HG03280 (cell line): Measurements from ENCODE around the gene HNRNPLL.
"Not testable (repeated sequence)": the region's sequence is repeated elsewhere in the genome, so short reads cannot be mapped to it uniquely, and the experiment has no call there.

Experiments used
- ATAC-seq: cut with Tn5 transposase; IDR thresholded peaks from one replicate; pipeline ENCODE4 v1.9.1; 2021; ENCODE audit warnings: mild to moderate bottlenecking, moderate library complexity; ENCODE audit not compliant: unreplicated experiment

The HNRNPLL gene

DNA sequence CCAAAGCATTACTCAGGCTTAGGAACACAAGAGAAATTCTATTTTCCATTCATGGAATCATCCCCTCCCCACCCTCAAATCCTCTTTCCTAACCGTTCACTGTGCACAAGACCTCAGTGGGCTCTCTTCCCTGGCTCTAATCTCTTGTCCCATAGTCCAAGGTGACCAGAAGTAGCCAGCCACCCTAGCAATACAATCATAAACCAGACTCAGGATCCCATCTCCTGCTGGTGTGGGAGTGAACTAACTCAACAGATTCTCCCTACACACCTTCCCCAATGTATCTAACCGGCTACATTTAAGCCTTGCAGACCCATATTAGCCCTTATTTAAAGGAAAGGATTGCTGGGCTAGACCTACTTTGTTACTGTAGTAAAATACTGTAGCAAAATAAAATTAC, 45.5 kb downstream of the HNRNPLL start:
- ATAC-seq: no peak

DNA sequence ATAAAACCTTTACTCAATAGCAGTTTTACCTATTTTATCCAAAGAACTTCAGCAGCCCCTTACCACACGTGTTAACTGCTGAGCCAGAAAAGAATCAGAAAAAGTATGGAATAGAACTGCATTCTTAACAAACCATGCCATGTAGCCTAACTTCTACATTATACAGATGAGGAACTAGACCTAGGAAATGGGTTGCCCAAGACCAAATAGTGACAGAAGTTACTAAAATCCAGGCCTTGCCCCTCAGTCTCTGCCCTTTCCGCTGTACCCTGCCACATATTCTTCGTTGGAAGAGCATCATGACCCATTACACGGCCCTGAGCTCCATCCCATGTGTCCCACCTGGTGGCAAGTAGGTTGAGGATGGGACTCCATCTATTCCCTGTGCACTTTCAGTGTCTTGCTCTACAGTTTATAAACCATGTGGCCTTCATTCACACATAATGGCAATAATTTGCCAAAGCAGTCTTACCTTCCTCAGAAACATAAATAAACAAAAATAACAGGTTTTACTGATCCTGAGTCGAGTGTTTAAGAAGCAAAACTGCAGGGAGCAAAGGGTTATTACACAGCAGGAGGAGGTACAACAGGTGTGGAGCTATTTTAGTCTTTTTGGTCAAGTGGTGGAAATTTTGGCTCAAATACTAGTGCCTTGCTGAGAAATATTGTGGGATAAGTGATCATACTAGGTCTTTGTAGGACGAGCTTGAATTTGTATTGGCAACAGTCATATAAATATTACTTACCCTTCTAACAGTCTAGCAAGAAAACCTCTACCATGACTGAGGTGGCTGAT, 46.5 kb downstream of the HNRNPLL start:
- ATAC-seq: no peak

GRCh38 chr2:38554973-38555595, 47.6 kb downstream of the HNRNPLL start:
- ATAC-seq: no peak

GRCh38 chr2:38553554-38553953, 49.2 kb downstream of the HNRNPLL start:
- ATAC-seq: no peak

- no peak for ATAC-seq
These were observed 50.5 kb downstream of the HNRNPLL start for GRCh38 chr2:38552259-38552658.

GRCh38 chr2:38551746-38552145, 51.0 kb downstream of the HNRNPLL start:
- ATAC-seq: no peak

GRCh38 chr2:38551171-38551570, 51.6 kb downstream of the HNRNPLL start:
- no peak for ATAC-seq

- ATAC-seq: no peak
These were observed 52.9 kb downstream of the HNRNPLL start for GRCh38 chr2:38549851-38550250.

- ATAC-seq: no peak
These were observed 53.5 kb downstream of the HNRNPLL start for GRCh38 chr2:38549071-38549704.

GRCh38 chr2:38547791-38548190, 54.9 kb downstream of the HNRNPLL start:
- no peak for ATAC-seq

DNA sequence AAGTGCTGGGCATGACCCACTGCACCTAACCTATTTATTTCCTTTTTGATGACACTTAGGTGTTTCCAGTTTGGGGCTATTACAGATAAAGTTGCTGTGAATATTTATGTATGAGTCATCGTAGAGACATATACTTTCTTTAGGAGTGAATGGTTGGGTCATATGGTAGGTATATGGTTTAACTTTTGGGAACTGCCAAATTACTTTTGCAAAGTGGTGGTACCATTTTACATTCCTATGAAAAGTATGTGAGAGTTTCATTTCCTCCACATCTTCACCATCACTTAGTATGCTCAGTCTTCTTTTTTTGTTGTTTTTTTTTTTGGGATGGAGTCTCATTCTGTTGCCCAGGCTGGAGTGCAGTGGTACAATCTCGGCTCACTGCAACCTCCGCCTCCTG, 56.1 kb downstream of the HNRNPLL start:
- ATAC-seq: no peak

DNA sequence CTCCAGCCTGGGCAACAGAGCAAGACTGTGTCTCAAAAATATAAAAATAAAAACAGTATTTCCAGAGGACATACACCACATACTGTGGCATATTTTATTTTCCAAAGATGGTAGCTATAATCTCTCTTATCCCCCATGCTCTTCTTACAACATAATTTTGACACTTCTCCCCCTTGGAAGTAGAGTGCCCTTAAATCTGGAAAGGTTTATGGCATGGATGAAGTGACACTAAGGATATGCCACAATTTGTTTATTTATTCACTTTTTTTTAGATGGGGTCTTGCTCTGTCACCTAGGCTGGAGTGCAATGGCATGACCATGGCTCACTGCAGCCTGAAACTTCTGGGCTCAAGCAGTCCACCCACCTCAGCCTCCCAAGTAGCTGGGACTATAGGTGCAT, 56.7 kb downstream of the HNRNPLL start:
- no peak for ATAC-seq

DNA sequence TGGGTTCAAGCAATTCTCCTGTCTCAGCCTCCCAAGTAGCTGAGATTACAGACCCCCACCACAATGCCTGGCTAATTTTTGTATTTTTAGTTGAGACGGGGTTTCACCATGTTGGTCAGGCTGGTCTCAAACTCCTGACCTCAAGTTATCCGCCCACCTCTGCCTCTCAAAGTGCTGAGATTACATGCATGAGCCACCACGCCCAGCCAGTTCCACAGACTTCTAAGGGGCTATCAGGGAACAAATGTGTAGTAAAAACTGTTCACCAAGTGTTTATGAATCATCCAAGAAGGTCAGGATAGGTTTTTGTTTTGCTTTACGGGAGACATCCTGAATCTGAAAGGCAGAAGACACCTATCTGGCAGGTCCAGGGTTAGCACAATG, 60.5 kb downstream of the HNRNPLL start:
- ATAC-seq: not testable (repeated sequence)

GRCh38 chr2:38540580-38541286, 62.0 kb downstream of the HNRNPLL start:
- ATAC-seq: no peak

DNA sequence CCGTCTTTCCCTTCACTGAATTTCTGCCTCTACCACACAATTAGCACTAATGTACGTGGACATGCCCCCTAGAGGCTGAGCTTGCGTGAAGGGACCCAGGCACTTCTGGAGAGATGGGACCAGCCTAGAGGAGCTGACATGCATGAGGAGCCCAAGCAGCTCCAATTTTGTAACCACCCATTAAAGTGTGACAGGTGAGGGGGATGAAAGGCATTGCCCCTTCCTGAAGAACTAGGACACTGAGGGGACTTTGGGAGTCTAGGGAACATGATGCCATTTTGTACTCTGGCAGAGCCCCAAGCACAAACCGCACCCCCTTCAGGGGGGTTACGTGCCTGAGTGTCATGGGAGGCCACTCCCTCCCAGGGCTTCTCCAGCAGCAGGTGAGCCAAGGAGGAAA, 63.6 kb downstream of the HNRNPLL start:
- no peak for ATAC-seq

GRCh38 chr2:38537937-38538525, 64.7 kb downstream of the HNRNPLL start:
- no peak for ATAC-seq

DNA sequence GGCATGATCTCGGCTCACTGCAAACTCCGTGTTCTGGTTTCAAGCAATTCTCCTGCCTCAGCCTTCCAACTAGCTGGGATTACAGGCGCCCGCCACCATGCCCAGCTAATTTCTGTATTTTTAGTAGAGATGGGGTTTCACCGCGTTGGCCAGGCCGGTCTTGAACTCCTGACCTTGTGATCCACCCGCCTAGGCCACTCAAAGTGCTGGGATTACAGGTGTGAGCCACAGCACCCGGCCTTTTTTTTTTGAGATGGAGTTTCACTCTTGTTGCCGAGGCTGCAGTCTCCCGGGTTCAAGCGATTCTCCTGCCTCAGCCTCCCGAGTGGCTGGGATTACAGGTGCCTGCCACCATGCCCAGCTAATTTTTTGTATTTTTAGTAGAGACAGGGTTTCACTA, 65.4 kb downstream of the HNRNPLL start:
- not testable (repeated sequence) for ATAC-seq

DNA sequence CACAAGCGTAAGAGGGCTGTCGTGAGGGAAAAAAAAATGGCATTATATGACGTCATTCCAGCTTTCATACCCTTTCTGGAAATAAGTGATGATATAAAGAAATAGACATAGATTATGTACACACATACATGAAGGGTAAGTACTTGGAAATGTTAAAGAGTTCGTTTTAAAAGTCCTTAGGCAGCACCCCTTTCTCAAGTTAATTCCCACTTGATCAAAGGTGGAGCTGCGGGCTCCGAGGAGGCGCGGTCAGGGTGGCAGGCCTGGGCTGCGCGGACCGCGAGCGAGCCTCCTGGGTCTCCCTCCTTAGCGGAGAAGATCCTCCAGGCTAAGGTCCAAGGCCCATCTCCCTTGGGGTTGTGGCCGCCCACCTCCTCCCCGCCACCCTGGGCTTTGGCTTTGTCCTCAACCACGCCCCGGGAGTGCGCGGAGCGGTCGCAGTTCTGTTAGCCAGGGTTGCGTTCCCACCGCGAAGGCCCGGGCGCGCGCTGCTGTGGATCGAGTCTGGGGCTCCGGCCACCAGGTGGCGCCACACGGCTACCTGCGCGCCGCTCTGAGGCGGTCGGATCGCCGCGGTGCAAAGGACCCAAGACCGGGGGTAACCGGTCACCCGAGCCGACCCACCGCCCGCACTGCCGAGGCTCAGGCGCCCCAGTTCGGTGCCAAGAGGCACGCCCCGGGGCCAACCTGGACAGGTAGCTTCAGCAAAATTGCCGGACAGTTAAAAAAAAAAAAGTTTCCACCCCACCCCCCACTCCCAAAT, 66.8 kb downstream of the HNRNPLL start:
- no peak for ATAC-seq

- ATAC-seq: no peak
These were observed 67.4 kb downstream of the HNRNPLL start for GRCh38 chr2:38535404-38535743.

DNA sequence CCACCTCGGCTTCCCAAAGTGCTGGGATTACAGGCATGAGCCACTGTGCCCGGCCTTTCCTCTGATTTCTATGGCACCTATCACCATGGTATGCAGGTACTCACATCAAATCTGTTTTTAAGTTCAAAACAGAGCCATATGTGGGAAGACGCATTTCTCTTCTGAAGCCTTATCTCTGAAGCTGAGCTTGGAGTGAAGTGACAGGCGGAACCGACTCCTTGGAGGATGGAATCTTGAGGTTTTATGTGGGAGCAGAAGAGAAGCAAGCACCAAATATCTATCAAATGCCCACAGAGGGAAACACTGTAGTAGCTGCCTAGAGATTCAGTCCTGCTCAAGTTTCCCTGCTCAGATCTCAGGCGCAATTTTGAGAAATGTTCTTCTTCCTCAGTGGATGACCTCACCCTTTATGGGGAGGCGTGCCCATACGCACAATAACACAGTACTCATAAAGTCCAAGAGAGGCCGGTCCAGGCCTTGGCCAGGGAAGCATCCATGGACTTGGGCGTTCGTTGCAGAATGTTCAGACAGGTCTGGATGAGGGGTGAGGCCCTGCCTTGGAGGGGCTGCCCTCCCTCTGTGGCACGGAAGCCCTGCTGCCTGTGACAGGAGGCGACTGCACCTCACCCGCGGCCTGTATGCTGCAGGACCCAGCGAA, 67.9 kb downstream of the HNRNPLL start:
- no peak for ATAC-seq
